ENCODE measurements around the gene ID3. TPM values are rescaled to one million over a fixed set of nuclear protein-coding genes. Genes with fewer than 3 reads are reported as not detected.

Gene ID3
- total RNA-seq, 1 donor from 2014 or later: 242 TPM

DNA sequence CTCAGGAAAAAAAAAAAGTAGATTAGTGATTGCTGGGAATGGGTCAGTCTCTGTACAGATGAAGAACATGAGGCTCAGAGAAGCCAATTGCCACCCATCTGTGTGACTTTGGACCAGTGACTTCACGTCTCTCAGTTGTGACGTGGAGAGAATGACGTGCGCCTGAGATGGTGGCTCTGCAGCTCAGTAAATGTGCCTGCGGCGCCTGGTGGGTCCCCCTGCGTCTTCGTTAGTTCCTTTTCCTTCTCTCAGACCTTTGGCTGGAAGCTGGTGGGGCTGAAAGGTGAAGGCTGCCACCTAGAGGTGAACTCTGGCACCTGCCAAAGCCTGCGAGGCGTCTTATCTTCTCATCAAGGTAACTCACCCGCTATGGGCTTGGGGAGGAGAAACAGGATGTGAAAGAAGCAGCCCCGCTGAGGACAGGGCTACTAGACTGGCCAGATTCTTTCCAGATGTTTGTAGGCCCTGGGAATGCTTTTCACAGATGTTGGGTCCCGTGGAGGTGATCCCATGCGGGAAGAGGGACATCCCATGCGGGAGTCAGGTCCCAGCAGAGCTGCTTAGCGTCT is 19.5 kb downstream of the ID3 start:
- ATAC-seq (peak; percentile 97), DNase-seq (peak; percentile 90)
- Histone ChIP-seq H3K27ac (no peak overlapping the region), H3K27me3 (no peaks in the 10 kb centered on the region), H3K4me3 (peak overlapping the region; percentile 9), H3K36me3 (no peaks in the 10 kb centered on the region), H3K9me3 (no peaks in the 10 kb centered on the region), H3K4me1 (peaks cover 8% of the 10 kb centered on the region)
- intact Hi-C loops (cut with DNase I): loop anchor here (5.0 kb wide), 2 partner anchors 42 to 98 kb away; no protein-coding TSS in a partner anchor
- peak; percentile 94 for TF ChIP-seq CTCF (IDR thresholded peaks at IDR 0.05)

DNA sequence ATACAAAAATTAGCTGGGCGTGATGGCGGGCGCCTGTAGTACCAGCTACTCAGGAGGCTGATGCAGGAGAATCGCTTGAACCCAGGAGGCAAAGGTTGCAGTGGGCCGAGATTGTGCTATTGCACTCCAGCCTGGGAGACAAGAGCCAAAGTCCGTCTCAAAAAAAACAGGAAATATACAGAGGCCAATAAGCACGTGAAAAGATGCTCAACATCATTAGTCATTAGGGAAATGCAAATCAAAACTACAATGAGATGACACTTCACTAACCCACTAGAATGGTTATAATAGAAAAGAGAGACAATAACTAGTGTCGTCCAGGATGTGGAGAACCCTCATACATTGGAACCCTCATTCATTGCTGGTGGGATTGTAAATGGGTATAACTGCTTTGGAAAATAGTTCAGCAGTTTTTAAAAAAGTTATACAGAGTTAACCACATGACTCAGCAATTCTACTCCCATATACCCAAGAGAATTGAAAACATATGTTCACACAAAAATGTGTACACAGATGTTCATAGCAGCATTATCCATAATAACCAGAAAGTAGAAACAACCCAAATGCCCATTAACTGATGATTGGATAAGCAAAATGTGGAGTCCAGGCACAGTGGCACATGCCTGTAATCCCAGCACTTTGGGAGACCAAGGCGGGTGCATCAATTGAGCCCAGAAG is 21.9 kb downstream of the ID3 start:
- DNase-seq: no peak
- Histone ChIP-seq H3K27ac (no peak overlapping the region), H3K27me3 (no peaks in the 10 kb centered on the region), H3K4me1 (peaks cover 13% of the 10 kb centered on the region), H3K4me3 (no peak overlapping the region), H3K36me3 (no peaks in the 10 kb centered on the region), H3K9me3 (no peaks in the 10 kb centered on the region)
- no peak for TF ChIP-seq CTCF (IDR thresholded peaks at IDR 0.05)
- ATAC-seq: no peak
- intact Hi-C loops (cut with DNase I): no loop called here

- H3K27ac ChIP-seq: peak overlapping the region; percentile 19
- intact Hi-C loops (cut with DNase I): no loop called here
- DNase-seq: no peak
These were observed 25.9 kb downstream of the ID3 start for GRCh38 chr1:23533246-23534023.

DNA sequence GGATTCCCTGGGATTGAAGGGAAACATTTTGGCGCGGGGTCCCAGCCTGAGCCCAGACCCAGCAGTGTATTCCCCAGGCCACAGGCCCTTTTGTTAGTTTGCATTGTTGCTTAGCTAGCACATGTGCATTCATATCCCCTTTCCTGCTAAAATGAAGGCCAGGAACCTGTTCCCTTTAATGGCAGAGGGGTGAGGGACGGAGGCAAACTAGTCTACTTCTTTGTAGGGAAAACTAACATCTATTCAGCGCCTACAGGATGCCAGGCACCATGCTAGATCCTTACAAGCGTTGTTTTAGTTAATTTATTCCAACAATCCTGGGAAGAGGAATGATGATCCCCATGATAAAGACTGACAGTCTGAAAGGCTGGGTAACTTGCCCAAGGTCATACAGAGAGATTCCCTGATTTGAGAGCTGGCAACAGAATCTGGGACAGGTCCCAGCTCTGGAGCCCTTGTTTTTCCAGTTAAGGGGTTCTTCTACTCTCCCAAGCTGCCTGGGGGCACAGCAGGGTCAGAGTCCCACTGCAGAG is 27.7 kb downstream of the ID3 start:
- ATAC-seq (no peak), DNase-seq (no peak)
- intact Hi-C loops (cut with DNase I): no loop called here
- H3K9me3 ChIP-seq: no peaks in the 10 kb centered on the region
- peaks cover 50% of the 10 kb centered on the region for H3K4me1 ChIP-seq
- H3K27me3 ChIP-seq: no peaks in the 10 kb centered on the region
- TF ChIP-seq CTCF (IDR thresholded peaks at IDR 0.05): no peak
- H3K27ac ChIP-seq: no peak overlapping the region
- no peaks in the 10 kb centered on the region for H3K36me3 ChIP-seq
- H3K4me3 ChIP-seq: peak overlapping the region; percentile 39

More at GRCh38 chr1:23533246-23534023, 25.9 kb downstream of the ID3 start:
- ATAC-seq: peak; percentile 71
- Histone ChIP-seq H3K27me3 (no peaks in the 10 kb centered on the region), H3K4me1 (peaks cover 36% of the 10 kb centered on the region), H3K9me3 (no peaks in the 10 kb centered on the region), H3K36me3 (no peaks in the 10 kb centered on the region), H3K4me3 (no peak overlapping the region)
- TF ChIP-seq CTCF (IDR thresholded peaks at IDR 0.05): no peak

DNA sequence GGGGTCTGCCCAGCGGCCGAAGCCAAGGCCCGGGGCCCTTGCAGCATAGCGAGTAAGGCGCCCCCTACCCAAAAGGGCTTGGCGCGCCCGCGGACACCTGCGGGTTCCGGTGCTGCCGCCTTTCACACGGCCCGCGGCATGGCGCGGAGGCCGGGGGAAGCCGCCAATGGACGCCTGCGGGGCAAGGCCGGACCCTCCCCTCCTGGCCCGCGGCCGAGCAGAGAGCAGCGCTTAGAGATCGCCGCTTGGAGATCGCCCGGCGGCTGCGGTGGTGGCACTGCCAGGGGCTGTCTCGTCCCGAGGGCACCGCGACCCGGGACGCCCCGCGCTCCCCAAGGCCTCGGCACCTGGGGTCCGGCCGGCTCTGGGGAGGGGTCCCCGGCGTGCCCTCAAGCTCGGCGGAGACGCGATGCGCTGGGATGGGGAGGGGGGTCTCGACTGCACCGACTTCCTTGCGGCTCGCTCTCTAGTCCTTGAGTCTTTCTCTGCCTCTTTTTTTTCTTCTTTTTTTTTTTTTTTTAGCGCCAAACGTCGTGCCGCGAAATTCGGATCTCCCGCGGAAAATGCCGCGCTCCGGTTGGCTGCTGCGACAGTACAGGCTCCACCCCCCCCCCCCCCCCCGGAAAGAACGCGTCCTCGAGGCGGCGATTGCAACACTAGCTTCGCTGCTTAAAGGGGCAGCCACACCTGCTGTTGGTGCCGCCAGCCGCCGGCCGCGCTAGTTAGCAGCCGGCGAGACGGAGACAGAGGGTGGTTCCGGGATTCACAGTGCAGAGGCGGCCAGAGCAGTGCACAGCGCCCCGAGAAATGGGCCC is 28.3 kb downstream of the ID3 start, which contains the start of gene E2F2:
E2F2 (minus strand) TSS at position 487 of the 815 bp plus-strand sequence; CDS start at position 47, 440 bp downstream.
- Histone ChIP-seq H3K27me3 (no peaks in the 10 kb centered on the region), H3K9me3 (no peaks in the 10 kb centered on the region), H3K36me3 (no peaks in the 10 kb centered on the region), H3K4me1 (peaks cover 50% of the 10 kb centered on the region), H3K27ac (no peak within 1 kb of the TSS), H3K4me3 (peak within 1 kb of the TSS; percentile 52)
- ATAC-seq (peak; percentile 75), DNase-seq (peak; percentile 90)
- intact Hi-C loops (cut with DNase I): no loop called here
- TF ChIP-seq CTCF (IDR thresholded peaks at IDR 0.05): peak; percentile 12
